H9 (cell line): Measurements from ENCODE around the gene NFASC. TPM values are rescaled to one million over a fixed set of nuclear protein-coding genes. Genes with fewer than 3 reads are reported as not detected.

Source experiments
- DNase-seq: peaks from one replicate; pipeline ENCODE4 v3.0.0-alpha.2; 2017
- H2AFZ ChIP-seq: one replicate; pipeline ENCODE4 v1.6.1; 2013; ENCODE audit warnings: mild to moderate bottlenecking, low read length, control low read depth, moderate library complexity
- H2AK5ac ChIP-seq: 2 replicates; pipeline ENCODE4 v1.6.1; 2013; ENCODE audit warnings: low read length, control low read depth, mixed read lengths; ENCODE audit not compliant: insufficient read length
- H2BK120ac ChIP-seq: one replicate; pipeline ENCODE4 v1.6.1; 2013; ENCODE audit warnings: low read depth, mild to moderate bottlenecking, low read length, control low read depth, inconsistent platforms; ENCODE audit not compliant: poor library complexity, severe bottlenecking
- H2BK12ac ChIP-seq: 2 replicates; pipeline ENCODE4 v1.6.1; 2013; ENCODE audit warnings: low read length, control low read depth, mixed read lengths, low read depth; ENCODE audit not compliant: insufficient read length
- H2BK15ac ChIP-seq: 2 replicates; pipeline ENCODE4 v1.6.1; 2013; ENCODE audit warnings: low read depth, low read length, control low read depth
- H2BK20ac ChIP-seq: one replicate; pipeline ENCODE4 v1.6.1; 2013; ENCODE audit warnings: low read depth, mild to moderate bottlenecking, low read length, control low read depth, inconsistent platforms; ENCODE audit not compliant: poor library complexity, severe bottlenecking
- H2BK5ac ChIP-seq: 2 replicates; pipeline ENCODE4 v1.6.1; 2013; ENCODE audit warnings: low read length, control low read depth, mixed read lengths; ENCODE audit not compliant: insufficient read length
- H3K14ac ChIP-seq: 2 replicates; pipeline ENCODE4 v1.6.1; 2013; ENCODE audit warnings: low read length, control low read depth; ENCODE audit not compliant: insufficient read depth
- H3K18ac ChIP-seq: 2 replicates; pipeline ENCODE4 v1.6.1; 2013; ENCODE audit warnings: low read depth, mild to moderate bottlenecking, mixed read lengths, low read length, control low read depth; ENCODE audit not compliant: insufficient read length
- H3K23ac ChIP-seq: 2 replicates; pipeline ENCODE4 v1.6.1; 2013; ENCODE audit warnings: low read length, control low read depth, mixed read lengths, low read depth; ENCODE audit not compliant: insufficient read length
- H3K23me2 ChIP-seq: 2 replicates; pipeline ENCODE4 v1.6.1; 2013; ENCODE audit warnings: low read depth, mild to moderate bottlenecking, mixed read lengths, low read length, control low read depth; ENCODE audit not compliant: insufficient read length, poor library complexity, severe bottlenecking
- H3K27ac ChIP-seq: 2 replicates; pipeline ENCODE4 v1.5.1; 2013; ENCODE audit warnings: low read length, control low read depth, mixed read lengths, low read depth; ENCODE audit not compliant: insufficient read length
- H3K27me3 ChIP-seq: 2 replicates; pipeline ENCODE4 v1.6.1; 2013; ENCODE audit warnings: low read length, control low read depth, inconsistent platforms; ENCODE audit not compliant: insufficient read depth
- H3K4ac ChIP-seq: 2 replicates; pipeline ENCODE4 v1.6.1; 2013; ENCODE audit warnings: low read depth, mild to moderate bottlenecking, control low read depth, inconsistent platforms, low read length, moderate library complexity
- H3K4me1 ChIP-seq: 2 replicates; pipeline ENCODE4 v1.6.1; 2013; ENCODE audit warnings: low read length, control low read depth, inconsistent platforms; ENCODE audit not compliant: insufficient read depth
- H3K4me2 ChIP-seq: 2 replicates; pipeline ENCODE4 v1.6.1; 2013; ENCODE audit warnings: low read length, control low read depth, mixed read lengths; ENCODE audit not compliant: insufficient read length, insufficient read depth
- H3K56ac ChIP-seq: 2 replicates; pipeline ENCODE4 v1.6.1; 2013; ENCODE audit warnings: low read depth, mild to moderate bottlenecking, mixed read lengths, low read length, control low read depth; ENCODE audit not compliant: insufficient read length
- H3K79me1 ChIP-seq: 2 replicates; pipeline ENCODE4 v1.6.1; 2013; ENCODE audit warnings: low read depth, mild to moderate bottlenecking, moderate library complexity, low read length, control low read depth, inconsistent platforms; ENCODE audit not compliant: insufficient read depth, poor library complexity, severe bottlenecking
- H3K79me2 ChIP-seq: 2 replicates; pipeline ENCODE4 v1.6.1; 2013; ENCODE audit warnings: low read length, control low read depth, inconsistent platforms; ENCODE audit not compliant: insufficient read depth
- H3K9ac ChIP-seq: 2 replicates; pipeline ENCODE4 v1.6.1; 2013; ENCODE audit warnings: low read length, control low read depth, mixed read lengths; ENCODE audit not compliant: insufficient read length; ENCODE audit errors: extremely low read depth
- H3K9me3 ChIP-seq: one replicate; pipeline ENCODE4 v1.6.1; 2013; ENCODE audit warnings: low read depth, low read length, inconsistent platforms; ENCODE audit not compliant: control insufficient read depth
- H3T11ph ChIP-seq: one replicate; pipeline ENCODE4 v1.6.1; 2013; ENCODE audit warnings: mild to moderate bottlenecking, low read length, control low read depth, inconsistent platforms
- H4K20me1 ChIP-seq: one replicate; pipeline ENCODE4 v1.6.1; 2013; ENCODE audit not compliant: control insufficient read depth, insufficient read length, insufficient read depth
- H4K5ac ChIP-seq: 2 replicates; pipeline ENCODE4 v1.6.1; 2013; ENCODE audit warnings: low read depth, mild to moderate bottlenecking, mixed read lengths, low read length, control low read depth; ENCODE audit not compliant: insufficient read length
- H4K8ac ChIP-seq: replicated peaks from 2 replicates; pipeline ENCODE4 v1.6.1; 2013; ENCODE audit warnings: low read length, control low read depth, mixed read lengths, low read depth; ENCODE audit not compliant: insufficient read length
- H4K91ac ChIP-seq: 2 replicates; pipeline ENCODE4 v1.6.1; 2013; ENCODE audit warnings: low read depth, mild to moderate bottlenecking, moderate library complexity, mixed read lengths, low read length, control low read depth; ENCODE audit not compliant: insufficient read length
- H3K27ac Mint-ChIP-seq, 3 experiments: 2 replicates in 2 of 3; 3 replicates in 1 of 3; pipeline ENCODE4 v1.8.0; 2020 to 2021; ENCODE audit warnings: mixed read lengths in 3 of 3, mild to moderate bottlenecking in 1 of 3, moderate library complexity in 1 of 3
- H3K27me3 Mint-ChIP-seq: 2 replicates; pipeline ENCODE4 v1.8.0; 2021; ENCODE audit warnings: low read depth, mild to moderate bottlenecking, moderate library complexity, mixed read lengths
- H3K36me3 Mint-ChIP-seq, 3 experiments: 2 replicates in 2 of 3; 3 replicates in 1 of 3; pipeline ENCODE4 v1.8.0; 2020 to 2021; ENCODE audit warnings: low read depth in 3 of 3, mixed read lengths in 3 of 3; ENCODE audit not compliant: insufficient read depth in 1 of 3
- H3K4me1 Mint-ChIP-seq, 2 experiments: 2 replicates each; pipeline ENCODE4 v1.8.0; 2020; ENCODE audit warnings: mixed read lengths in 2 of 2
- H3K4me3 Mint-ChIP-seq, 2 experiments: 2 replicates in 1 of 2; 3 replicates in 1 of 2; pipeline ENCODE4 v1.8.0; 2020 to 2021; ENCODE audit warnings: mild to moderate bottlenecking in 2 of 2, mixed read lengths in 2 of 2, moderate library complexity in 1 of 2
- H3K9me3 Mint-ChIP-seq, 2 experiments: 2 replicates in 1 of 2; 3 replicates in 1 of 2; pipeline ENCODE4 v1.8.0; 2020; ENCODE audit warnings: mild to moderate bottlenecking in 2 of 2, mixed read lengths in 2 of 2, moderate library complexity in 1 of 2
- WGBS: extraction: QIAGEN DNeasy Blood & Tissue Kit; methylation state at CpG from one replicate; pipeline ENCODE4 v1.1.7; 2013; ENCODE audit warnings: missing lambda C conversion rate, low lambda C conversion rate, mixed read lengths; ENCODE audit not compliant: insufficient read length; ENCODE audit errors: extremely low coverage; 5-methylcytosine and 5-hydroxymethylcytosine counted together
- total RNA-seq: library from RNA; stranded (reverse); gene quantifications from 2 replicates; pipeline ENCODE4 v1.2.1, GENCODE V29; 2021
- TF ChIP-seq, protein P1 (sequence below): fragments of 200-600 bp; sonication (generic); conservative IDR thresholded peaks from 3 replicates; pipeline ENCODE4 v1.8.0; 2021; ENCODE audit warnings: antibody characterized with exemption, mild to moderate bottlenecking

Gene NFASC
- total RNA-seq, 1 experiment from 2014 or later, result 5.0 TPM

DNA sequence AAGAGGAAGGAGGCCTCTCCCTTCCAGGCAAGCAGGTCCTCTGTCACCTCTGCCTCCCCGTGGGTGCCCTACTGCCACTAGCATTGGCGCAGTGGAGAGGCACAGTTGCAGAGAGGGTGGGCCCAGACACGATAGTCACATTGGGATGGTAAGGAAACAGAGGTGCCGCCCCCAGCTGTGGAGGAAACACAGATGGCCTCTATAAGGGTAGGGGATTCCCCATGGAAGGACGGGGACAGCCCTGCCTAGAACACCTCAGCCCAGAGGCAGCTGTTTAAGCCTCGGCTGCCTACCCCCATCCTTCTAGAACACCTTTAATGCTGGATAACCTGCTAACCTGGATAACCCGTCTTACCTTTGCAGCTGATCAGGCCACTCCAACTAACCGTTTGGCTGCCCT lies 106.7 kb downstream of the NFASC start:
- Histone ChIP-seq H3K4me1 (no peaks in the 10 kb centered on the region), H3K27me3 (no peaks in the 10 kb centered on the region), H3T11ph (no peak overlapping the region), H2BK120ac (no peak overlapping the region), H3K18ac (no peak overlapping the region), H3K23me2 (no peaks in the 10 kb centered on the region), H3K79me1 (no peaks in the 10 kb centered on the region), H4K5ac (no peak overlapping the region), H2BK12ac (no peak overlapping the region), H3K4me2 (no peak overlapping the region), H3K14ac (no peak overlapping the region; the same call in 1 of the 2 replicates), H3K4ac (no peak overlapping the region), H3K9ac (no peak overlapping the region), H2AK5ac (no peak overlapping the region), H3K56ac (no peak overlapping the region), H2BK5ac (no peak overlapping the region), H2BK20ac (no peak overlapping the region), H4K91ac (no peak overlapping the region), H2AFZ (no peak overlapping the region), H2BK15ac (no peak overlapping the region), H3K27ac (no peak overlapping the region), H4K8ac (no peak overlapping the region), H3K79me2 (no peaks in the 10 kb centered on the region), H4K20me1 (no peaks in the 10 kb centered on the region), H3K23ac (no peak overlapping the region), H3K9me3 (no peaks in the 10 kb centered on the region)
- Mint-ChIP-seq H3K36me3 (no peaks in the 10 kb centered on the region; a peak in 1 of 7 replicates), H3K27me3 (no peaks in the 10 kb centered on the region), H3K9me3 (no peaks in the 10 kb centered on the region), H3K4me3 (no peak overlapping the region; a peak in 1 of 5 replicates), H3K27ac (no peak overlapping the region), H3K4me1 (no peaks in the 10 kb centered on the region)
- no peak for DNase-seq
- TF ChIP-seq, protein P1, sequence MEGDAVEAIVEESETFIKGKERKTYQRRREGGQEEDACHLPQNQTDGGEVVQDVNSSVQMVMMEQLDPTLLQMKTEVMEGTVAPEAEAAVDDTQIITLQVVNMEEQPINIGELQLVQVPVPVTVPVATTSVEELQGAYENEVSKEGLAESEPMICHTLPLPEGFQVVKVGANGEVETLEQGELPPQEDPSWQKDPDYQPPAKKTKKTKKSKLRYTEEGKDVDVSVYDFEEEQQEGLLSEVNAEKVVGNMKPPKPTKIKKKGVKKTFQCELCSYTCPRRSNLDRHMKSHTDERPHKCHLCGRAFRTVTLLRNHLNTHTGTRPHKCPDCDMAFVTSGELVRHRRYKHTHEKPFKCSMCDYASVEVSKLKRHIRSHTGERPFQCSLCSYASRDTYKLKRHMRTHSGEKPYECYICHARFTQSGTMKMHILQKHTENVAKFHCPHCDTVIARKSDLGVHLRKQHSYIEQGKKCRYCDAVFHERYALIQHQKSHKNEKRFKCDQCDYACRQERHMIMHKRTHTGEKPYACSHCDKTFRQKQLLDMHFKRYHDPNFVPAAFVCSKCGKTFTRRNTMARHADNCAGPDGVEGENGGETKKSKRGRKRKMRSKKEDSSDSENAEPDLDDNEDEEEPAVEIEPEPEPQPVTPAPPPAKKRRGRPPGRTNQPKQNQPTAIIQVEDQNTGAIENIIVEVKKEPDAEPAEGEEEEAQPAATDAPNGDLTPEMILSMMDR, result no peak
- no CpG with 5 or more reads among the region's 8 CpGs for WGBS
